SH-SY5Y (cell line): ENCODE measurements around the gene TINCR.

Experiments
- GATA2 ChIP-seq: IDR thresholded peaks from 2 replicates; pipeline ENCODE4 v1.6.1; 2011; ENCODE audit warnings: mild to moderate bottlenecking, low read depth, low read length
- GATA3 ChIP-seq: IDR thresholded peaks from 2 replicates; pipeline ENCODE4 v1.6.1; 2011; ENCODE audit warnings: low read depth, mild to moderate bottlenecking, low read length, moderate library complexity

DNA sequence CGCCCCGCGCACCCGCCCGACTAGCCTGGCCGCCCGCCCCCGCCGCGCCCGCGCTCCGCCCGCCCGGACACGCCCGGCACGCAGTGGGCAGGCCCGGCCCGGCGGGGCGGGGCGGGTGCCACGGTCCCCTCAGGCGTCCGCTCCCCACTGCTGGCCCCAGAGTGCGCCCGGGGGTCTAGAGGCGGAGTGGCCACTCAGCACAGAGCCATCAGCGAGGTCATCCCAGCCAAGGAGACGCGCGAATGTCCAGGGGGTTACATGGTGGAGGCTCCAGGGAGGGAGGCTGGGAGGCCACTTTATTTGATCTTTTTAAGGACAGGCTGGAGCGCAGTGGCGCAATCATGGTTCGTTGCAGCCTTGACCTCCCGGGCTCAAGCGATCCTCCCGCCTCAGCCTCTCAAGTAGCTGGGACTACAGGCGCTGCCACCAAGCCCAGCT lies 236 bp upstream of the TINCR start:
- TF ChIP-seq GATA3 (no peak), GATA2 (no peak)
